HS-27A (cell line): ENCODE measurements around the gene C16orf46.

Source experiments
- DNase-seq: peaks from one replicate; pipeline ENCODE4 v3.0.0-alpha.2; 2012; ENCODE audit warnings: low read depth, missing footprints

C16orf46 gene

GRCh38 chr16:81076566-81077075 is 417 bp downstream of the C16orf46 start:
- DNase-seq, result peak; percentile 86

DNA sequence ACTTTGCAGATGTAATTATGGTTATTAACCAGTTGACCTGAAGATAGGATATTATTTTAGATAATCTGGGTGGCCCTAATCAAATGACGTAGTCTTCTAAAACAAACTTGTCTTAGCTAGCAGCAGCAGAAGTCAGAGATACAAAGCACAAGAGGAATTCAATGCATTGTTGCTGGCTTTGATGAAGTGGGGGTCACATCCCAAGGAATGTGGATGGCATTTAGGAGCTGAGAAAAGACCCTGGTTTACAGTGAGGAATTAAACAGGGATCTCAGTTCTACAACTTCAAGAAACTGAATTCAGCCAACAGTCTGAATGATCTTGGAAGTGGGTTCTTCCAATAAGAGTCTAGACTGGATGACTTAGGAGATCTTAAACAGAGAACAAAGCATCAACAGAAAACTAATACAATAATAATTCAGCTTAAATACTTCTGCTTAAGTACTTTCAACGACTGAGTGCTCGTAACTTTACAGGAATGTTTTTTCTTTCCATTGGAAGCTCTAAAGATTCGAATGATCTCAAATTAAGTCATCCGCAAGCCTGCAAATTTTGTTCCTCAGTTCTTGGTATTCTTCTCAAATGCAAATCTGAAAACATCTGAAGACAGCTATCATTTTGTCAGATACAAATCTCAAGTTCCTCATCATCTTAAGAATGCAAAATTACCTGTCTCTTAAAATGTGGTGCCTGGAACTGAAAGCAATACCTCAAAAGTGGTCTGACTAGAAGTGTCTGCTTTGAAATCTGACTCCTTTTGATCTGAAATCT is 3.3 kb downstream of the C16orf46 start:
- DNase-seq, result no peak

DNA sequence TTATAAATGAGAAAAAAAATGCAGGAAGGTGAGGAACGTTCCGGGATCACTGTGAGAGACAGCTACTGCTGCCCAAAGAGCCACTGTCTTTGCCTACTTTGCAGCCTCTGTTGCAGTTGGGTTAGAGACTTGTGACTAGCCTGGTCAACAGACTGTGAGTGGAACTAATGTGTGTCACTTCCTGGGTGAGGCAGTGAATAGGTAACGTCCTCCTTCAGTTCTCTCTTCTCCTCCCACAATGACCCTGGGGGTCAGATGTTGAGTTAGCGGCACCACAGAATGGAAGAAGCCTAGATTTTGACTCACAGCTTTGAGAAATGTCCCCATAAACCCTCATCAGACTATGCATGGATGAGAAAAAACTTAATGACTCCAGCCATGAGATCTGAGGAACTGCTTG is 5.2 kb downstream of the C16orf46 start:
- no peak for DNase-seq

GRCh38 chr16:81070979-81071378 is 6.1 kb downstream of the C16orf46 start:
- no peak for DNase-seq

- no peak for DNase-seq
Measured at GRCh38 chr16:81069063-81069462, 8.0 kb downstream of the C16orf46 start.

- DNase-seq, result no peak
Measured at GRCh38 chr16:81067166-81067565, 9.9 kb downstream of the C16orf46 start.

- no peak for DNase-seq
Measured at GRCh38 chr16:81066681-81067080, 10.4 kb downstream of the C16orf46 start.

- DNase-seq, result no peak
Measured at GRCh38 chr16:81061871-81062608, 15.0 kb downstream of the C16orf46 start.

GRCh38 chr16:81061307-81061640 is 15.8 kb downstream of the C16orf46 start:
- no peak for DNase-seq

DNA sequence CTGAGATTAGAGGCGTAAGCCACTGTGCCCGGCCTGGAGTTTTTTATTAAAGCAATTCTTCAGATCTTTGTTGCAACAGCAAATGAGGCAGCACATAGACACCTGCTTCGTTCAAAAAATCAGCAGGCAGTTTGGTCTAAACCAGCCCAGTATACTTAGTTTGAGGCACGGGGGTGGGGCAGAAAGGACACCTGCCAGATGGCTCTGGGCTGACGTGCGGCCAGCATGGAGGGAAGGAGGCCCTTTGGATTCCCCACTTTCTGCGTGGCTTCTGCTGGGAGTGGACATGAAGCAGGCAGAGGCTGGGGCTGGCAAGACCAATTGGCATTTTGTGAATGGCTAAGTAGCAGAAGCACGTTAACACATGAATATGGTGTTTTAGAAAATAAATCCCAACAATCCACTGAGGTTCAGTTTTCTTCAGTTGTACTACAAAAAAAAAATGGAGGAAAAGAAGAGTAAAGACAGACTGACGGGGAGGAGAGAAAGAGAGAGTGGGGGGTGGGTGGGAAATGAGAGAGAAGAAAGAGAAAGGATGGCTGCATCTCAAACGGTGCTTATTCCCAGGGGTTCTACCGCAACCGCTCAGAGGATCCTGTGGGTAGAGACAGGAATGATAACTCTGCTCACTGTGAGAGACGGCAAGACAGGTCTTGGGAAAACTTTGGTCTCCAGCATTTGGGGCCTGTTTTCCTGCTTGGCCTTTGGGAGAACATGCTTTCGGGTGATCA is 16.3 kb downstream of the C16orf46 start:
- no peak for DNase-seq

DNA sequence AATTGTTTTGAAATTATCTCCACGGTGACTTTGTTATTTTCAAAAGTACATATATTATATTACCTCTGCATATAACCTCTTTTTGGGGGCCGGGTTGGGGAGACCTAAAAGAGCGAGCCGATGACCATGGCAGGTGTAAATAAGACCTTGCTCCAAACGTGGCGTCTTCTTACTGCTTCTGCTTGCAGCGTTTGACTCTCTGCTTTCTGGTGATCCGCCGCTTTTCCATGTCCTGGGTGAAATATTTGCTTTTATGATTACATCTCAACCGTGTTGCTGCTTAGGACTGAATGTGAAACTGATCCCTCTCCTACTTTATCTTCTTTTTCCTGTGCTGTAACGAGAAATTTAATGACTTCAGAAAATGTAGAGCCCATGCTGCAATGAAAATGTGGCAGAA is 23.3 kb downstream of the C16orf46 start:
- no peak for DNase-seq

DNA sequence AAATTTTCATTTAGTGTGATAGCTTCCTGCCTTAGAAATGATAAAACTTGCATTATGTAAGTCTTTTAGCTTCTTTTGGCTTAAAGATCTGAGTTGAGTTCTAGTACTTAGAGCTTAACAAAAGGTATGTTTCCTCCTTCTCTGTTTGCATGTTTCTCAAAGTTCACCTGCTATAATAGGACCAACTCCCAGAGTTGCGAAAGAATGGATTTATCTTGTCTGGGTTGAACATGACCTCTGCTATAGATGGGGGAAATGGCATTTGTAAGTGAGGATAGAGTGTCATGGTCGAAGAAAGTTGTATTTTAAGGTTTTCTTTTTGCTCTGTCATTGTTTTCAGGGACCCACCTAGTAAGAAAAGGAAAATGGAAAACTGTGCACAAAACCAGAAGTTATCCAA is 34.2 kb downstream of the C16orf46 start:
- DNase-seq, result no peak

- DNase-seq, result no peak
Measured at GRCh38 chr16:81041696-81042095, 35.3 kb downstream of the C16orf46 start.

DNA sequence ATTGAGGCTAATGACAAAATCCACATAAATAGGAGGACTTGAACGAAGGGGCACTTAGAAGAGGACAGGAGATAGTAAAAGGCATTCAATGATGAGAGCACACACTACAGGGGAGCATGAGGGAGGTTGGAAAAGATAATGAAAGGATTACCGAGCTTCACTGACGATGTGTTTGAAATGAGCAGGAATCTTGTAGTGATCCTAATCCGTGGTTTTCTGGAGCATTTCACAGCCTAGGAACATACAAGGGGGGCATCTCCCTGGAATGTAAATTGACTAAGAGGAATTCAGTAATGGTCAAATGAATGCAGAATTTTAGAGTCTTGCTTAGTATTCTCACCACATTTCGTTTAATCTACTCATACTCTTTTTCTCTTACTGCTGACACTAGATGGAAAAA is 36.2 kb downstream of the C16orf46 start:
- no peak for DNase-seq

GRCh38 chr16:81040131-81040530 is 36.9 kb downstream of the C16orf46 start:
- no peak for DNase-seq

- DNase-seq, result no peak
Measured at GRCh38 chr16:81036751-81037350, 40.2 kb downstream of the C16orf46 start.

GRCh38 chr16:81035975-81036750 is 40.9 kb downstream of the C16orf46 start:
- DNase-seq, result no peak

- DNase-seq, result peak; percentile 36
Measured at GRCh38 chr16:81035398-81035974, 41.6 kb downstream of the C16orf46 start, which contains the start of gene ATMIN. Gene ATMIN (plus strand): TSS chr16:81035842. CDS start chr16:81035871, 29 bp downstream.

DNA sequence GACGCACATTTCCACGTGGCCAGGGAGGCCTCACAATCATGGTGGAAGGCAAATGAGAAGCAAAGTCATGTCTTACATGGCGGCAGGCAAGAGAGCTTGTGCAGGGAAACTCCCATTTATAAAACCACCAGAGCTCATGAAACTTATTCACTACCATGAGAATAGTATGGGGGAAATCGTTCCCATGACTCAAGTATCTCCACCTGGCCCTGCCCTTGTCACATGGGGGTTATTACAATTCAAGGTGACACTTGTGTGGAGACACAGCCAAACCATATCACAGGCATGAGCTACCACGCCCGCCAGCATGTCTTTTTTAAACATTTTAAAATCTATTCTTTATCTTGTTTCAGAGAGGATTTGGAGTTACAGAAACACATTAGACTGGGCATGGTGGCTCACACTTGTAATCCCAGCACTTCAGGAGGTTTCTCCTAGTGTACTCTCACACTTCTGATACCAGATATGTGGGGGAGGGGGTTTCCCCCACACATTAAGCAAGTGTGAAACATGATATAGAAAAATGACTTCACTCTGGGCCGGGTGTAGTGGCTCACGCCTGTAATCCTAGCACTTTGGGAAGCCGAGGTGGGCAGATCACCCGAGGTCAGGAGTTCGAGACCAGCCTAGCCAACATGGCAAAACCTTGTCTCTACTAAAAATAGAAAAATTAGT is 47.0 kb downstream of the C16orf46 start:
- DNase-seq, result no peak

DNA sequence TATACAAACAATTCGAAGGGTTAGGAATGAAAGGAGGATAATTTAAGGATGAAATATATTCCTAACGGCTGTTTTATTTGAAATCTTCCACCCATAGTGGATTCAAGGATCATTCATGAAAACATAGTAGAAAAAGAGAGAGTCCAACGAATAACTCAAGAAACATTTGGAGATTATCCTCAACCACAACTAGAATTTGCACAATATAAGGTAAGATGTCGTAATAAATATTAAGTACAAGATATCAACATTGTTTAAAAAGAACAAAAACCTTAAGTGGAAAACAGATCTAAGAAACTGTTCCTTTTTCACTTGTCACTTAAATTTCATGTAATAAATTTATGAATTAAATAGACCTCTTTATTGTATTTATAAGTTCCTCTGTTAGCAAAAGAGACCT is 50.6 kb downstream of the C16orf46 start:
- no peak for DNase-seq
